Right cardiac atrium (tissue), 5 donors: Measurements from ENCODE around the gene GGT6. TPM values are rescaled to one million over a fixed set of nuclear protein-coding genes. Genes with fewer than 3 reads are reported as not detected.
A peak's percentile ranks its signal among the peaks of the same experiment; 100 is the strongest.

Source experiments
- ATAC-seq, 2 donors: fragments of 200-7000 bp; cut with Tn5 transposase; one replicate each; pipeline versions ENCODE4 v1.8.0 to v1.9.1; 2020; ENCODE audit warnings: moderate library complexity in 2 of 2, mild to moderate bottlenecking in 1 of 2
- DNase-seq, 3 donors: peaks; one replicate each; pipeline ENCODE4 v3.0.0-alpha.2; 2020
- H3K27ac ChIP-seq: one replicate; pipeline ENCODE4 v1.5.1; 2013; ENCODE audit warnings: mild to moderate bottlenecking, low read length, control low read depth, moderate library complexity
- H3K27me3 ChIP-seq: one replicate; pipeline ENCODE4 v1.6.1; 2013; ENCODE audit not compliant: control insufficient read depth, insufficient read depth
- H3K4me1 ChIP-seq: one replicate; pipeline ENCODE4 v1.6.1; 2013; ENCODE audit warnings: low read length; ENCODE audit not compliant: control insufficient read depth, insufficient read depth
- H3K4me3 ChIP-seq: one replicate; pipeline ENCODE4 v1.5.1; 2013; ENCODE audit warnings: low read length, control low read depth
- H3K9me3 ChIP-seq: one replicate; pipeline ENCODE4 v1.6.1; 2013; ENCODE audit warnings: low read length; ENCODE audit not compliant: control insufficient read depth
- WGBS: extraction: QIAGEN DNeasy Blood & Tissue Kit; methylation state at CpG from one replicate; pipeline ENCODE4 v1.1.7; 2013; 5-methylcytosine and 5-hydroxymethylcytosine counted together
- intact Hi-C, 4 donors: fragments of 100-400 bp; cut with DNase I; formaldehyde crosslinking; loops; one replicate each; pipeline versions ENCODE4 v1.11.0 to v1.14.0; 2022 to 2023
- polyA plus RNA-seq: library from polyadenylated mRNA; stranded (reverse); fragments of 200-250 nt; gene quantifications from one replicate; pipeline ENCODE4 v1.2.3, GENCODE V29; 2013
- total RNA-seq, 4 donors: library from RNA; stranded (reverse); fragmentation: NEBNext Ultra II Directional; extraction: Animal tissue kit (Norgen Biotek cat#: 25700); gene quantifications; one replicate each; pipeline ENCODE4 v1.2.1, GENCODE V29; 2021
- donor health status: healthy with polysubstance abuse.
- donor health status: DM: no; HTN: yes; CAD: no.
- donor health status: DM: no; HTN: no; CAD: no.
- donor health status: DM: no; HTN: yes; CAD: no; lungs with severe emphysema.
- donor health status: DM: yes; HTN: yes; CAD: no.

Gene GGT6
- total and polyA plus RNA-seq, 5 donors, result not detected

DNA sequence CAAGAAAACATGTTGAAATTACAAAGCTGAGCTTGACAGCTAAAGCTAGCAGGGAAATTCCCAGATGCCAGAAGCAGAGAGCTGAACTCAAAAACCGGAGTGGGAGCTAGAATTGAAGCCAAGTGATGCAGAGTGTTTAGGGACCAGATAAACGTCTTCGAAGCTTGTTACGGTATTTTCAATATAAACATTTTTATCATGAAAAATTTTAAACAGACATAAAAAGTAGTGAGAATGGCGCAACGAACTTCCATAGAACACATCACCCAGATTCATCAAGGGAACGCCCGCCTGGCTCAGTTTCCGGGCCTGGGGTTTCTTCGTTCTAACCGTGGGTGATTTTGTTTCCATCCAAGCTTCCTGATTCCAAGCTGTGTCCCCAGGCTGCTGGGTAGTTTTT, 43.6 kb downstream of the GGT6 start:
- Histone ChIP-seq H3K4me3 (no peak overlapping the region), H3K27me3 (no peaks in the 10 kb centered on the region), H3K27ac (no peak overlapping the region), H3K4me1 (peaks cover 2% of the 10 kb centered on the region), H3K9me3 (no peaks in the 10 kb centered on the region)
- intact Hi-C loops, result no loop called here
- peak in 1 of 2 donors; percentile 26 for ATAC-seq
- DNase-seq, result peak in 1 of 3 donors; percentile 51
- 56% methylated on average over 11 of the region's 11 CpGs for WGBS

DNA sequence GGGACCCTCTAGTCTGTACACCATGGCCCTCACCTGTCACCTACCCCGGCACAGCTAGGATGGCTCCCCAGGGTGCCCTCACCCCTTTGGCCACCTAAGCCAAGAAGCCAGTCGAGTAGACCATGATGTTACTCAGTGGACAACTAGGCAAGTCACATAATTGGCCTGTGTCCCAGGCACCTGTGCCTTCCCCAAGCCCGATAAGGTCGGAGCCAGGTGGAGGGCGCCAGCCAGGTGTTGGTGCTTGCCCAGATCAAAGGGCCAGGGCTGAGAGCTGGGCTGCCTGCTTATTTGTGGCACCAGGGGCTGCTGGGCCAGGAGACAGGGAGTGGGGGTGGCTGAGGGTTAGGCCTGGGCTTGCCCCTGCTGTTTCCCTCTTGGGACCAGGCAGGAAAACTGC, 44.9 kb downstream of the GGT6 start:
- intact Hi-C loops, result no loop called here
- peak in 1 of 3 donors; percentile 29 for DNase-seq
- no peak for ATAC-seq
- Histone ChIP-seq H3K4me3 (no peak overlapping the region), H3K27ac (no peak overlapping the region), H3K4me1 (no peaks in the 10 kb centered on the region), H3K9me3 (no peaks in the 10 kb centered on the region), H3K27me3 (no peaks in the 10 kb centered on the region)
- WGBS, result 95% methylated on average over 5 of the region's 5 CpGs

DNA sequence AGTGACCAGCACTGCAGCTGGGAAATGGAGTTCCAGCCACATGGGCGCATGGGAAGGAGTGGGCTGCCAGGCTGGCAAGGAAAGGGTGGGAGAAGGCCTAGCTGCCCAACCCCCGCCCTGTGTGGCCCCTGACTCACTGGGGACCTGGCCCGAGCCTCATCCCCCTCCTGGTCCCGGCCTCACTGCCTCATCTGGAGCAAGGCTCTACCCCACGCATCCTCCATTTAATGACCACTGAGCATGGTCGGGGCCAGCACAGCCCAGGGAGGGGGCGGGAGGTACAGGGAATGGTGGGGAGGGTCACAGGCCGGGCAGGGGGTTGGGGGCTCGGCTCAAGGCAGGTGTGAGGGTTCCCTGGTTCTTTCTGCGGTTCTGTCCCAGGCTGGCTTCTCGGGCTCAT, 45.6 kb downstream of the GGT6 start:
- H3K4me3 ChIP-seq, result no peak overlapping the region
- H3K9me3 ChIP-seq, result no peaks in the 10 kb centered on the region
- no peak for ATAC-seq
- intact Hi-C loops, result no loop called here
- H3K4me1 ChIP-seq, result no peaks in the 10 kb centered on the region
- WGBS, result 89% methylated on average over 11 of the region's 11 CpGs
- no peak overlapping the region for H3K27ac ChIP-seq
- H3K27me3 ChIP-seq, result no peaks in the 10 kb centered on the region
- DNase-seq, result peak in 1 of 3 donors; percentile 29

DNA sequence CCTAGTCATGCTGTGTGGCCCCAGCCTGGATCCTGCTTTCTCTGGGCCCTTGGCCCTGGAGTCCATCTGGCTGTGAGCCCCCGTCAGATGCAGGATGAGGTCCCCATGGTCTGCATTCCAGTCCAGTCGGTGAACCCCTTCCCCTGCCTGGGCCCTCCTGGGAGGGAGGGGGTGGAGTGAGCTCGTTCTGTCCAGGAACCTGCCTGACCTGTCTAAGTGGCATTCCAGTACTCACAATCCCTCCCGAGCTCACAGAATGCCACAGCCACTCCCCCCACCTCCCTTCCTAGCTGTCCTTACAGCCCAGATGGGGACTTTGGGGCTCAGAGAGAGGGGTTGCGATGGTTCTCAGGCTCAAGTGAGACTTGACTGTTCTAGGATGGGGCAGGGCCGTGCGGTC, 46.2 kb downstream of the GGT6 start:
- H3K27me3 ChIP-seq, result no peaks in the 10 kb centered on the region
- intact Hi-C loops, result no loop called here
- no peak overlapping the region for H3K4me3 ChIP-seq
- H3K4me1 ChIP-seq, result peaks cover 3% of the 10 kb centered on the region
- 82% methylated on average over 7 of the region's 7 CpGs for WGBS
- no peak overlapping the region for H3K27ac ChIP-seq
- H3K9me3 ChIP-seq, result no peaks in the 10 kb centered on the region
- no peak for ATAC-seq
- no peak for DNase-seq

DNA sequence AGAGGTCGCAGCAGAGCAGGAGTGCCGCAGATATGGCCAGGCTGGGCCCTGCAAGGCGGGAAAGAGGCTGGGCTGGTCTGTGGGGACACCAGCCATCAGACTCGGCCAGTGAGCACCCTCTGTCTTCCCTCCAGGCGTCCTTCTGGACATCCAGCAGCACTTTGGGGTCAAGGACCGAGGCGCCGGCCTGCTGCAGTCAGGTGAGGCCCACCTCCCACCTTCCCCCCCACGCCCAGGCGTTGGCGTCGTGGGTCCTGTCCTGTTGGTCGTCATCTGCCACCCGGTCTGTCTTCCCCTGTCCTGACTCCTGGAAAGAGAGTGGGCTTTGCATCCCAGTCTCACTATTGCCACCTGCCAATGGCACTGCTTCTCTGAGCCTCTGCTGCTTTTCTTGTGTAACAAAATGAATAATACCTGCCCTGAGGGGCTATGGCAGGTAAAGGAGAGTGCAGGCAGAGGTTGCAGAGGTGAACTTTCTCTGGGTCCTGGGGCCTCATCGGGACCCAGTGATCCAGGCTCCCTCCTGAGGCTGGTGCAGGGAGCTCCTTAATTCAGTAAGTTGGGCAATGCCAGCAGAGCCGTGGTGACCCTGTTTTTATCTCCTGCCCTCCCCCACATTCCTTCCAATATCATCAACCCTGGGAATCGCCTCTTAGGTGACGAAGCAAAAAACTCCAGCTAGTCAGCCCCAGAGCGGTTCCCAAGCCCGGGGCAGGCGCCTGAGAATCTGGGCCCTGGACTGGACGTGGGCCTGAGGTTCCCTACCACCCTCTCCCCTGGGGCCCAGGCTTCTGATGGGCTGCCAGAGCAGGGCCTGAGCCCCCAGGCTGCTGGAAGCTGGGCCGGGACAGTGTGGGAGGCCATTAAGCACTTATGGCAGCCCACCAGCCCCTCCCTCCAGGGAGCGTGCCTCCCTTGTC, 47.0 kb downstream of the GGT6 start:
- DNase-seq (peak in 1 of 3 donors; percentile 28), ATAC-seq (no peak)
- Histone ChIP-seq H3K27ac (no peak overlapping the region), H3K4me3 (no peak overlapping the region), H3K4me1 (peaks cover 3% of the 10 kb centered on the region), H3K27me3 (no peaks in the 10 kb centered on the region), H3K9me3 (no peaks in the 10 kb centered on the region)
- 78% methylated on average over 24 of the region's 24 CpGs for WGBS
- intact Hi-C loops, result no loop called here

DNA sequence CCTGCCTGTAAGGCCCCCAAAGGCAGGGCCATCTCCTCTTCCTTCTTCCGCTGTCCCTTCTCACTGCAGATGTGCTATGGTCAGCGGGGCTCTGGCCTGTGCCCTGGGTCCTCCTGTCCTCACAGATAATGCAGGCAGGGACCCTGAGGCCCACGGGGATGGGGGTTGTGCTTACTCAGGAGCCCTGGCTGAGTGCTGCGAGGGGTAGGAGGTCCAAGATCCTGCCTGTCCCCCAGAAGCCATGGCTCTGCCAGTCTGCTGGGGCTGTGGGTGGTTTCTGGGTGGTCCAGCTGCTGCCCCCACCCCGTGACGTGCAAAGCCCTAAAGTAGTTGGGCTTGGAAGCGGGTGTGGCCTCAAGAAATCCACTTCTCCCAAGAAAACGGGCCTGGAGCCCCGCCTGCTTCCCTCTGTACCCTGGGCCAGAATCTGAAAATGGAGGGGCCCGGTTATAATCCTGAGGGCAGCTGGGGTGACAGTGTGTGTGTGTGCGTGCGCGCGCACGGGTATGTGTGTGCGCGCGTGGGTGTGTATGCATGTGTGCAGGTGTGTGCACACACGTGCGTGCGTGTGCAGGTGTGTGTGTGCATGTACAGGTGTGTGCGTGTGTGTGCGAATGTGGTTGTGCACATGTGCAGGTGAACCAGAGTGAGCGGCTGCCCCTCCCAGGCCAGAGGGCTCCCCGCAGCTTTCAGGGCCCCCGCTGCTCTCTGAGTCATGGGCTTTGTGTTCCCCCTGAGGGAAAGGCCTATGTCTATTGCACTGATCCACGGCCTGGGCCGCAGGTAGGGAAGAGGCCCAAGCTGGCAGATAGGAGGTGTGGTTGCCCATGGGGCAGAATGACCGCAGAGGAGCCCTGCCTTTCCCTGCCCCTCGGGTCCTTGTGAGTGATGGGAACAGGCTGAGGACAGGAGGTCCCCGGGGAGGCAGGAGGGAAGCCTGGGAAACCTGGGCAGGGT, 47.9 kb downstream of the GGT6 start:
- 88% methylated on average over 31 of the region's 31 CpGs for WGBS
- ATAC-seq, result no peak
- intact Hi-C loops, result no loop called here
- no peak overlapping the region for H3K27ac ChIP-seq
- H3K4me1 ChIP-seq, result peaks cover 3% of the 10 kb centered on the region
- H3K4me3 ChIP-seq, result no peak overlapping the region
- H3K27me3 ChIP-seq, result no peaks in the 10 kb centered on the region
- DNase-seq, result no peak
- no peaks in the 10 kb centered on the region for H3K9me3 ChIP-seq

DNA sequence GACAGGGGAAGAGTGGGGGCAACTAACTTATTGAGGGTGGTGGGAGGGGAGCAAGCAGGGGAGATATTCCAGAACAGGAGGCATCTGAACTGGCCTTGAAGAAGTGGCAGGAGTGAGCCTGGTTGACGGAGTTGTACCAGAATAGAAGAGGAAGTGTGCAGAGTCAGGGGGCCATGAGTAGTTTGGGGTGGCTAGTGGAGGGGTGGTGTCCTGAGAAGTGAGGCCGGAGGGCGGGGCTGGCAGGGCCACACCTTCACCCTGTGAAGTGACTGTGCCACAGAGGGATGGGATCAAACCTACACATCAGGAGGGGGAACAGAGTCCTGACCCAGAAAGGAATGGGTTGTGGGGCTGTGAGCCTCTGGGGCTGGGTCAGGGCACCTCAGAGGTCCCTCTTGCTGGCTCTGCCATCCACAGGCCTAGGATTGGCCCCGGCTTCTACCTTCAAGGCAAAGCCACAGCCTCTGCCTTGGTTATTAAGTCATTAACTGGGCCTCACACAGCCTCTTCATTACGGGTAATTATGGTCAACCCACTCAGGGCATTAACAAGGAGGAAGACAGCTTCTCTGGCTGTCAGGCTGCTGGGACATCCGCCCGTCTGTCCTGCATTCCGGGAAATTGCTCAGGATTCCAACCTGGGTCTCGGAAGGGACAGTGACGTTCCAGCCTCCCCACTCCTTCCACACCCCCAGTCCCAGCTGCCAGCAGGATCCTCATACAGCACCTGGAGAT, 49.0 kb downstream of the GGT6 start:
- Histone ChIP-seq H3K27ac (no peak overlapping the region), H3K27me3 (no peaks in the 10 kb centered on the region), H3K4me3 (no peak overlapping the region), H3K4me1 (peaks cover 3% of the 10 kb centered on the region), H3K9me3 (no peaks in the 10 kb centered on the region)
- ATAC-seq, result no peak
- no peak for DNase-seq
- 87% methylated on average over 10 of the region's 10 CpGs for WGBS
- intact Hi-C loops, result no loop called here

DNA sequence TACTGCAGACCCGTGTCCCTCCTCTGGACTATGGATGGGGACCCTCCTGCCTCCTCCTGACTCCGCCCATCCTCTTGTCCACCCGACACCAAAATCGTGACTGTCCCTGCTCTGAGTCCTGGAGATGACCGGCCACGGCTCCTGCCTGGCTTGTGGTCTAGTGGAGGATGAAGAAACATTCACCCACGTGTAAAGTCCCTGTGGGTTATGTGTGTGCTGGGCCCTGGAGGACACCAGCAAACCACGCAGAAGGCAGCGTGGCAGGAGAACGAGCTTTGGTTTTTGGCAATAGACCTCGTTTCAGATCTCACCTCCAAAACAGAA, 49.8 kb downstream of the GGT6 start:
- Histone ChIP-seq H3K9me3 (no peaks in the 10 kb centered on the region), H3K27me3 (no peaks in the 10 kb centered on the region), H3K27ac (peak overlapping the region; percentile 6), H3K4me3 (no peak overlapping the region), H3K4me1 (peaks cover 3% of the 10 kb centered on the region)
- intact Hi-C loops, result no loop called here
- DNase-seq (no peak), ATAC-seq (no peak)
- 63% methylated on average over 11 of the region's 11 CpGs for WGBS

DNA sequence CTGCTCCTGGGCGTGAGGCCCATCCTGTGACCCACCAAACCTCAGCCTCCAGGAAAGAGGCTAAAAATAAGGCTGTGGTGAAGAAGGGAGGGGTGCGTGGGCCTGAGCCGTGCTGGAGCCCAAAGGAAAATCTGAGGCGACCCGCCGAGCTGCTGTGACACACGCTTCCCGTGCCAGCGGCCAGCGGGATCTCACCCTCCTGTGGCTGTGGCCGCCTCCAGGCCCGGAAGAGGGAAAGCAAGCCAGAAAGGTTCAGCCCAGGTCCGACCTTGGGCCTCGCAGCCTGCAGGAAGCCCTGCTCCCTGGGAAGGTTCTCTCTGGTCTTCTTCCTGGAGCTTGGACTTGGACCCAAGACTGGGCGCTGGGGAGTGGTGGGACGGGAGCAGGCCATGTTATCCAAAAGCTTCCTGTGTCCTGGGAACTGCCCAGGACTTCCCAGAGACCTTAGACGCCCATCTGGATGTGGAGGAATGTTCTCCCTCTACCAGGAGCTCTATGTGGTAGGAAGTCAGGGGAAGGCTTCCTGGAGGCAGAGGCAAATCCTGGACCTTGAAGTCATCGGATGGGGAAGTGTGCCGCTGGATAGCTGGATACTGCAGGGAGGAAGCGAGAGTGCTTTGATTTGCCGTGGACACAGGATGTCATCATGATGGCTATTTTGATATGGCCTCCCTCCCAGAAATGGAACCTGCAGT, 50.3 kb downstream of the GGT6 start:
- no peaks in the 10 kb centered on the region for H3K9me3 ChIP-seq
- intact Hi-C loops, result no loop called here
- no peak overlapping the region for H3K4me3 ChIP-seq
- 52% methylated on average over 21 of the region's 21 CpGs for WGBS
- DNase-seq, result peak; percentile 82 to 87 (median 84)
- H3K4me1 ChIP-seq, result peaks cover 3% of the 10 kb centered on the region
- H3K27ac ChIP-seq, result peak overlapping the region; percentile 65
- peak; percentile 63 to 81 for ATAC-seq
- H3K27me3 ChIP-seq, result no peaks in the 10 kb centered on the region

DNA sequence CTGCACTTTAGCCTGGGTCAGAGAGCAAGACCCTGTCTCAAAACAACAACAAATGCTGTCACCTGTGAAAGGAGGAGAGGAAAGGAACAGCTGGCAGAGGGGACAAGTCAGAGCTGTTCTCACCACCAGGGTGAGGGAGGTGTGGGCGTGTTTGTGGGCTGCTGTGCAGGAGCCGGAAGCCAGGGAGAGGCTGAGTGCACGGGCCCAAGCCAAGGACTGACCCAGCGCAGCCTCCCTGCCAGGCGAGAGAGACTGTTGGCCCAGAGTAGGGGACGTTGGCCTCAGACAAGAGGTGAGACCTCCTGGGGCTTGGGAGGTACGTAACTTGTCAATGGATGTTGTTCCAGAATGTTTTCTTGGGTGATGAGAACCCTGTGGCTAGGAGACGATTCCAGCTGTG, 51.0 kb downstream of the GGT6 start:
- Histone ChIP-seq H3K4me3 (no peak overlapping the region), H3K9me3 (no peaks in the 10 kb centered on the region), H3K4me1 (peaks cover 3% of the 10 kb centered on the region), H3K27me3 (no peaks in the 10 kb centered on the region), H3K27ac (peak overlapping the region; percentile 65)
- intact Hi-C loops, result no loop called here
- peak; percentile 62 to 80 (median 79) for DNase-seq
- 39% methylated on average over 8 of the region's 8 CpGs for WGBS
- peak; percentile 47 to 70 for ATAC-seq
